HG03354 (cell line): ENCODE measurements around the gene PZP.

Experiments used
- ATAC-seq: cut with Tn5 transposase; IDR thresholded peaks from one replicate; pipeline ENCODE4 v1.9.1; 2021; ENCODE audit warnings: mild to moderate bottlenecking; ENCODE audit not compliant: unreplicated experiment, poor library complexity, severe bottlenecking

The PZP gene

GRCh38 chr12:9108504-9109212 is 99.5 kb downstream of the PZP start:
- ATAC-seq: no peak

- ATAC-seq: no peak
Observed at GRCh38 chr12:9107542-9107873, 100.7 kb downstream of the PZP start.

GRCh38 chr12:9106610-9107541 is 101.3 kb downstream of the PZP start:
- ATAC-seq: no peak

- no peak for ATAC-seq
Observed at GRCh38 chr12:9106067-9106466, 102.1 kb downstream of the PZP start.

GRCh38 chr12:9104767-9105423 is 103.3 kb downstream of the PZP start:
- ATAC-seq: no peak

GRCh38 chr12:9104087-9104486 is 104.1 kb downstream of the PZP start:
- no peak for ATAC-seq

- no peak for ATAC-seq
Observed at GRCh38 chr12:9103050-9103849, 104.9 kb downstream of the PZP start.

GRCh38 chr12:9101018-9101687 is 107.0 kb downstream of the PZP start:
- no peak for ATAC-seq

GRCh38 chr12:9099552-9100190 is 108.5 kb downstream of the PZP start:
- no peak for ATAC-seq
